Suprapubic skin (tissue), 3 donors: ENCODE results near the gene BCL11B.

Experiments
- POLR2A ChIP-seq, 2 donors: fragments of 450-650 bp; IDR thresholded peaks; one replicate each; pipeline ENCODE4 v1.6.1; 2017; ENCODE audit warnings: antibody characterized with exemption in 2 of 2, mild to moderate bottlenecking in 2 of 2, moderate library complexity in 2 of 2
- TF ChIP-seq, protein P1 (sequence below), 2 donors: fragments of 200-600 bp in 1 of 2; fragments of 450-650 bp in 1 of 2; sonication (generic) in 1 of 2; IDR thresholded peaks; one replicate each; pipeline ENCODE4 v1.5.1; 2016 to 2019; ENCODE audit warnings: antibody characterized with exemption in 2 of 2, mild to moderate bottlenecking in 1 of 2, moderate library complexity in 1 of 2

DNA sequence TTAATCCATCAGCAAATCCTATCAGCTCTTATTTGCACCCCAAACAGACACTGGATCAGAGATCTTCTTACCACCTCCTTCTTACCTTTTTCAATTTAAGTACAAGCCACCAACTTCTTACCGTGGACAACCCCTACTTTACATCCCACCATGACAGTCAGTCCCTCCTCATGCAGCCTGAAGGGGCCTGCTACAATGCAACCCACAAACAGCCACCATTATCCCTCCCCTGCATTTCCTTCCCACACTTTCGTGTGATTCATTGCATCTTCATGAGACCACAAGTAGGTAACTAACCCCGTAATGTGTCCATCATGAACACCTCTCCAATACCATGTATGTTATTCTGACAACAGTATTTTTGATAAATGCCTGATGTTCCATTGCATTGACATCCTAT, 108.6 kb downstream of the BCL11B start:
- TF ChIP-seq, protein P1, sequence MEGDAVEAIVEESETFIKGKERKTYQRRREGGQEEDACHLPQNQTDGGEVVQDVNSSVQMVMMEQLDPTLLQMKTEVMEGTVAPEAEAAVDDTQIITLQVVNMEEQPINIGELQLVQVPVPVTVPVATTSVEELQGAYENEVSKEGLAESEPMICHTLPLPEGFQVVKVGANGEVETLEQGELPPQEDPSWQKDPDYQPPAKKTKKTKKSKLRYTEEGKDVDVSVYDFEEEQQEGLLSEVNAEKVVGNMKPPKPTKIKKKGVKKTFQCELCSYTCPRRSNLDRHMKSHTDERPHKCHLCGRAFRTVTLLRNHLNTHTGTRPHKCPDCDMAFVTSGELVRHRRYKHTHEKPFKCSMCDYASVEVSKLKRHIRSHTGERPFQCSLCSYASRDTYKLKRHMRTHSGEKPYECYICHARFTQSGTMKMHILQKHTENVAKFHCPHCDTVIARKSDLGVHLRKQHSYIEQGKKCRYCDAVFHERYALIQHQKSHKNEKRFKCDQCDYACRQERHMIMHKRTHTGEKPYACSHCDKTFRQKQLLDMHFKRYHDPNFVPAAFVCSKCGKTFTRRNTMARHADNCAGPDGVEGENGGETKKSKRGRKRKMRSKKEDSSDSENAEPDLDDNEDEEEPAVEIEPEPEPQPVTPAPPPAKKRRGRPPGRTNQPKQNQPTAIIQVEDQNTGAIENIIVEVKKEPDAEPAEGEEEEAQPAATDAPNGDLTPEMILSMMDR (IDR thresholded peaks at IDR 0.05), result no peak
- TF ChIP-seq POLR2A (IDR thresholded peaks at IDR 0.05), result no peak
